Ishikawa (cell line): ENCODE measurements around the gene FOXR1.

Experiments used
- CREB1 ChIP-seq: IDR thresholded peaks from 2 replicates; pipeline ENCODE4 v1.6.1; 2012; ENCODE audit warnings: low read depth
- EGR1 ChIP-seq: IDR thresholded peaks from 2 replicates; pipeline ENCODE4 v1.6.1; 2012
- EP300 ChIP-seq: IDR thresholded peaks from 2 replicates; pipeline ENCODE4 v1.6.1; 2012; ENCODE audit warnings: borderline replicate concordance
- FOXM1 ChIP-seq: IDR thresholded peaks from 2 replicates; pipeline ENCODE4 v1.6.1; 2012; ENCODE audit warnings: low read depth, borderline replicate concordance
- NFIC ChIP-seq: IDR thresholded peaks from 2 replicates; pipeline ENCODE4 v1.6.1; 2012
- TAF1 ChIP-seq: IDR thresholded peaks from 2 replicates; pipeline ENCODE4 v1.6.1; 2012; ENCODE audit warnings: low read depth, mild to moderate bottlenecking
- TCF12 ChIP-seq: IDR thresholded peaks from 2 replicates; pipeline ENCODE4 v1.6.1; 2012; ENCODE audit warnings: low read depth
- TEAD4 ChIP-seq: IDR thresholded peaks from 2 replicates; pipeline ENCODE4 v1.6.1; 2012
- YY1 ChIP-seq: IDR thresholded peaks from 2 replicates; pipeline ENCODE4 v1.6.1; 2012; ENCODE audit warnings: low read depth
- TF ChIP-seq, protein P1 (sequence below): IDR thresholded peaks from 2 replicates; pipeline ENCODE4 v1.6.1; 2012; ENCODE audit warnings: low read depth, mild to moderate bottlenecking
- TF ChIP-seq, protein P2 (sequence below): IDR thresholded peaks from 2 replicates; pipeline ENCODE4 v1.6.1; 2012

DNA sequence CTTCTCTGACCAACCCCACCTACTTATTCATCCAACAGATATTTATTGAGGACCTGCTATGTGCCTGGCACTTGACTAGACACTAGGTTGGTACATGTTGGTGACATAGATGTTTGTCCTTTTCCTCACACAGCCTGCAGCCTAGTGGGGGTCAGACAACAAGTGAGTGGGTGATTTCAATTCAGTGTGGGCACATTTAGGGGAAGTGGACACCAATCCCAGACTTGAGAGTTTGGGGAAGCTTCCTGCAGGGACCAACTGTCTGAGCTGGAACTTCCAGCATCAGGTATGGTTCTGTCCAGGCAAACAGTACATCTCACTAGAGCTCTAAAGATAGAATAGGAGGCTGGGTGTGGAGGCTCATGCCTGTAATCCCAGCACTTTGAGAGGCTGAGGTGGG is 40.0 kb upstream of the FOXR1 start:
- TF ChIP-seq TCF12 (no peak), EP300 (no peak), EGR1 (no peak), TEAD4 (no peak), FOXM1 (no peak), YY1 (no peak), CREB1 (no peak), TAF1 (no peak), NFIC (no peak)
- TF ChIP-seq, protein P1, sequence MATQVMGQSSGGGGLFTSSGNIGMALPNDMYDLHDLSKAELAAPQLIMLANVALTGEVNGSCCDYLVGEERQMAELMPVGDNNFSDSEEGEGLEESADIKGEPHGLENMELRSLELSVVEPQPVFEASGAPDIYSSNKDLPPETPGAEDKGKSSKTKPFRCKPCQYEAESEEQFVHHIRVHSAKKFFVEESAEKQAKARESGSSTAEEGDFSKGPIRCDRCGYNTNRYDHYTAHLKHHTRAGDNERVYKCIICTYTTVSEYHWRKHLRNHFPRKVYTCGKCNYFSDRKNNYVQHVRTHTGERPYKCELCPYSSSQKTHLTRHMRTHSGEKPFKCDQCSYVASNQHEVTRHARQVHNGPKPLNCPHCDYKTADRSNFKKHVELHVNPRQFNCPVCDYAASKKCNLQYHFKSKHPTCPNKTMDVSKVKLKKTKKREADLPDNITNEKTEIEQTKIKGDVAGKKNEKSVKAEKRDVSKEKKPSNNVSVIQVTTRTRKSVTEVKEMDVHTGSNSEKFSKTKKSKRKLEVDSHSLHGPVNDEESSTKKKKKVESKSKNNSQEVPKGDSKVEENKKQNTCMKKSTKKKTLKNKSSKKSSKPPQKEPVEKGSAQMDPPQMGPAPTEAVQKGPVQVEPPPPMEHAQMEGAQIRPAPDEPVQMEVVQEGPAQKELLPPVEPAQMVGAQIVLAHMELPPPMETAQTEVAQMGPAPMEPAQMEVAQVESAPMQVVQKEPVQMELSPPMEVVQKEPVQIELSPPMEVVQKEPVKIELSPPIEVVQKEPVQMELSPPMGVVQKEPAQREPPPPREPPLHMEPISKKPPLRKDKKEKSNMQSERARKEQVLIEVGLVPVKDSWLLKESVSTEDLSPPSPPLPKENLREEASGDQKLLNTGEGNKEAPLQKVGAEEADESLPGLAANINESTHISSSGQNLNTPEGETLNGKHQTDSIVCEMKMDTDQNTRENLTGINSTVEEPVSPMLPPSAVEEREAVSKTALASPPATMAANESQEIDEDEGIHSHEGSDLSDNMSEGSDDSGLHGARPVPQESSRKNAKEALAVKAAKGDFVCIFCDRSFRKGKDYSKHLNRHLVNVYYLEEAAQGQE: no peak
- TF ChIP-seq, protein P2, sequence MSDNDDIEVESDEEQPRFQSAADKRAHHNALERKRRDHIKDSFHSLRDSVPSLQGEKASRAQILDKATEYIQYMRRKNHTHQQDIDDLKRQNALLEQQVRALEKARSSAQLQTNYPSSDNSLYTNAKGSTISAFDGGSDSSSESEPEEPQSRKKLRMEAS: no peak
